COLO829 (cell line): ENCODE data around the gene P2RY12.

Source experiments
- DNase-seq: peaks from one replicate; pipeline ENCODE4 v3.0.0; 2012; ENCODE audit warnings: low spot score

P2RY12 gene

DNA sequence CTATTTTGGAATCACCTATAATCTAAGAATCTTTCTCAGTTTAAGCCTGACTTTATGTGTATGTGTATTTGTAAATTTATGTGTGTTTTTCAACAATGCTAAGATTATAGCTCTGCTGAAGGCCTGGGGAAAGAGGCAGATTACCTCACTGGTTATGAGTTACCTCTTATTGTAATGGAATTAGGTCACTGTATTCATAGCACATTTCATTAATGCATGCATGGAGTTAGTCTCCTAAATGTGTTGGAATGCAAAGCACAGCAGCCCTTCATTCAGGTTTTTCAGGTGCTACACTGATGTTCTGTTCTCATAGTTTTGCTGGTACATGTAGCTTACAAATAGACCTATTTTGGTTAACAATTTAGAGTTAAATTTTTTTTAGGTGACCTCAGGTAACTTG is 77.4 kb downstream of the P2RY12 start:
- no peak for DNase-seq

DNA sequence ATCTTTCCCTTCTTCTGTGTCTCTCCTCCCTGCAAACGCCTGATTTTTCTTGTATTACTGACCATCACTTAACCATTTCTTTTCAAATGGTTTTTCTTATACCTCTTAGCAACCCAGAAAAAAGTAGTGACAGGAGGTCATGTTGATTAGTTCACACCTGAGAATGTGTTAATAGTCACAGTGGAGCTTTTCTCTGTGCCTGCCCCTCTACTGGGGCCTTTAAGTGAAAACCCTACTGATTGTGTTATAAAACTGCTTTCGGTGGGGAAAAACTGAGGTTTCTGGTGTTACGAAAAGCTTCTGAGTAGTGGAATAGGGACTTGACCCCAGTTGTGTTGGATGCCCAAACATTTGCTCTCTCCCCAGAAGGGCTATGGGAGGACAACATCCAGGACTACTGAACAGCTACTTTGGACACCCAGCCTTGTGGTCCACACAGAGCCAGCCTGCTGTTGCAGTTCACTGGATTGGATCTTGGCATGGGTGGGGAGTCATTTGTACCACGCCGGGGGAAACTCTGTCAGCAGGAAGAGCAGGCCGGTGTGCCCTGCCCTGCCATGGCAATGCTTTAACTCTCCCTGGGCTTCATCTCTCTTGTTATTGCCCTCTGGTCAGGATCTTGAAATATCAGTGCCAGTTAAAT is 78.3 kb downstream of the P2RY12 start:
- no peak for DNase-seq

DNA sequence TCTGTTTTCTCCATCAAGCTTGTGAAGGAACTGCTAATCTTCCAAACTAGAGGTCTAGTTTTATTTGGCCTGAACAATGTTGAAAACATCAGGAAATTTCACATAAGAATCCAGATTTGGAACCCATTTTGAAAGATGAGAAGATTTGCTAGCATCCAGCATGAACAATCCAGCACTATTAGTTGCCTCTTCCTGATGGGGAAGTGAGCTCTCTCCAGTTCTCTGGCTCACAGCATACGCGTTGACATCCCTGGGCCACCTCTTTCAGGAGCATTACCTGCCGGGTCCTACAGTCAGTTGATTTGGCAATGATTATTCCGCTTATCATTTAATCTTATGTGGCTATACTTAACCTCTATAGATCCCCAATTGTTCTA is 78.8 kb downstream of the P2RY12 start:
- no peak for DNase-seq

DNA sequence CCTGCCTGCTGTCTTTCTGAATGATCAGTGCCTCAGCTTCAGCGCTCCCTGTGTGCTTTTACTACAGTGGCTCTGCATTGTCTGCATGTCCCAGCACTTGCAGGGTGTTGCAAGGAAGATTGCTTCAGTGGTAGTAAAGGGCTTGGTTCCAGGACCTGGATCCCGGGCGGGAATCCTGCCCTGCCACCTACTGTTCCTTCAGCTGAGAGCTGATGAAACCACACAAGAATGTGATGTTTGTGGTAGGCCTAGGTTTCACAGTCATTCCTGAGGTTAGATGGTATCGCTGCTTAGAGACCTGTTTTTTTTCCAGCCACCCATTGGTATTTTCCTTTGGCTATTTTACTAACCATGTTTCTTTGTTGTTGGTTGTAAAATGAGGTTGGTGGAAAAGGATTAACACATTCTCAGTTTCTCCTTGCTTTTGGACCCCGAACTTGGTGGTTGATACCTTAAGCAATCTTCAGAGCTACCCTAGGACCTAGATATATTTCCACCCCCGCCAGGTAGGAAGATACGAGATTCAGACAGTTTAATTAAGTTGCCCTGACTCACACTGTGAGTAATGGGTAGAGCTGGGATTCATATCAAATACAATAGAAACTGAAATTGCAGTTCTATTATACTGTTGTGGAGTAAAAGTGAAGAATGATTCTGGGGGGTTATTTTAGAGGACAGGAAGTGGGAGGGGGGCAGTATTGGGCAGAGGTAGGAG is 79.3 kb downstream of the P2RY12 start:
- DNase-seq, result peak; percentile 56

DNA sequence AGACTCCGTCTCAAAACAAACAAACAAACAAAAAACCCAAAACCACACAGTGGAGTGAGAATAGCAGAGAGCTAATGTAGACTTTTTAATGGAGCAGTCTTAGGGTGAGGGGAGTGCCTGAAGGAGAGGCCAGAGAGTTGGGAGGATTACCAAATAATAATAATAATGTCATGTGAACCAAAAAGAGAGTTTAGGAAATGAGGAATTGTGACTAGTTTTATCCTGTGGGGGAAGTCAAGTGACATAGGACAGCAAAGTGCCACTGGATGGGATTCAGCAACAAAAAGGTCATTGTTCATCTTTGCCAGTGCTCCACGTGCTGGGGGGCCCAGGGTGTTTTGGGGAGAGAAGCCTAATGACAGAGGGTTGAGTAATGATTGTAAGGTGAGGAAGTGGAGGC is 80.8 kb downstream of the P2RY12 start:
- DNase-seq, result no peak

DNA sequence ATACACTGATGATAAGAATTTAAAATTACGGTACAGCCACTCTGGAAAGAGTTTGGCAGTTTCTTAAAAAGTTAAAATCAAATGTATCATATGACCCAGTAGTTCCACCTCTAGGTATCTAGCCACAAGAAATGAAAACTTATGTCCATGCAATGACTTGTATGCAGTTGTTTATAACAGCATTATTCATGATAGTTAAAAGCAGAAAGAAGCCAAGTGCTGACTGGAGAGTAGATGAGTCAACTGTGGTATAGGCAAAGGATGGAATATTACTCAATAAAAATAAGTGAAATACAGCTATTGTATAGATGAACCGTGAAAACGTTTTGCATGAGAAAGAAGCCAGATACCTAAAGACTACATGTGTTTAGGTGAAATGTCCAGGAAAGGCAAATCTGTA is 82.8 kb downstream of the P2RY12 start:
- DNase-seq, result no peak

DNA sequence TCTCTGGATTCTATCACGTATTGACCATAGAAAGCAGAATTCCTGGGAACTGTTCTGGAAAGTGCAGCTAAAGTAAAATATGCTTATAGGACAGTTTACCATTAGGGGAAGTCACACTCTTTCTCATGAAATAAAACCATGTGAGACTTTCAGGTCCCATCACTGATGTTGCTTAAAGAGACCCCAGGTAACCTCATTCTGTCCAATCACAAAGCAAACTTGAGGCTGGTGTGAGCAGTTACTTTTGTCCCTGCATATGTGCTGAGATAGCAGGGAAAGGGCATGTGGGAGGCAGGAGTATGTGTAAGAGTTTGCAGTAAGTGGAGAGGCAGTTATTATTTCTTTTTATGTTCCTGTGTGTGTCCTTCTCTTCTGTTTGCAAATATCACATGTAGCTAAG is 84.0 kb downstream of the P2RY12 start:
- DNase-seq, result no peak

DNA sequence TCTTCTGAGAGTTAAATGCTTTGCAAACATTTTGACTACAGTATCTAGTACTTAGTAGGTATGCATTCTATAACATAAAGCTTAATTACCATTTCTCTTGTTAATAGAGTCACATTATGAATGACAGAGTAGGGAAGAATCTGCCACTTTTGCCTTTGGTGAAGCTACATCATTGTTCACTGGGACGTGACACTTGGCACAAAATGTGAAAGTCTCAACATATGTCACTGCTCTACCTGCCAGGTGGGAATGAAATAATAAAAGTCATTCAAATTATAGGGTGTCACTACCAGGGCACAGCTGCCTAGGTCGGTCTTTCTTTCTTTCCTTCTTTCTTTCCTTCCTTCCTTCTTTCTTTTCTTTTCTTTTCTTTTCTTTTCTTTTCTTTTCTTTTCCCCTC is 85.5 kb downstream of the P2RY12 start:
- DNase-seq, result no peak

DNA sequence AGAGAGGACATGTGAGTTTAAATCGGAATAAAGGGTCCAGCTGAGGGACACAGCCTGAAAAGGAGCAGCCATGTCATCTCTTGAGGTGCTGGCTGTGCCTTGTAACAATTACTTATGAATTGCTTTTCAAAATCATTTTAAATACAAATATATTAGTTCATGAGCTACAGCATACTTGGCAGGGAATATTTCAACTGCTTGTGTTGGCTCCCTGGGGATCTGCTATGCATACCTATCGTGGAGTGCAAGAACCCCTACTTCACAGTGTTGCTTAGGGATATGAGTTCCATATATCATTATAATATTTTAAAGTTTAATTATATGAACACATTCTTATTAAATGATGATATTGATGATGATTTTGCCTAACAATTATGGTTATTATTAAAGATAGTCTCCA is 87.1 kb downstream of the P2RY12 start:
- no peak for DNase-seq

DNA sequence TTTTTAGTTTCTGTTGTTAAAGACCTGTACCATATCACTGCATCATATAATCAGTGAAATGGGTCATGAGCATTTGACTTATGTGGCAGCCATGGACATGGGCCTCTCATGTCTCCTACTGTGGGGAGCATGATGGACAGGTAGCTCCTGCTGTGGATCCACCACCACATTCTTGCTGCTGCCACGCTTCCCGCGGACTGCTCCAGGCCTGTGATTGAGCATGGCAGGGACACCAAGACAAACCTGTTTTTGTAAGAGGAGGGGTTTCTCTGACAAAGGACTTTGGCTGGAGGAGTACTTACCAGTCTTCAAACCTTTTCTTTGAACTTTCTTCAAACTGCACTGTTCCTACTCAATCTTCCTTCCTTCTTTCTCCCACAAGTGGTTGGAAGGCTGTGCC is 88.3 kb downstream of the P2RY12 start:
- no peak for DNase-seq

DNA sequence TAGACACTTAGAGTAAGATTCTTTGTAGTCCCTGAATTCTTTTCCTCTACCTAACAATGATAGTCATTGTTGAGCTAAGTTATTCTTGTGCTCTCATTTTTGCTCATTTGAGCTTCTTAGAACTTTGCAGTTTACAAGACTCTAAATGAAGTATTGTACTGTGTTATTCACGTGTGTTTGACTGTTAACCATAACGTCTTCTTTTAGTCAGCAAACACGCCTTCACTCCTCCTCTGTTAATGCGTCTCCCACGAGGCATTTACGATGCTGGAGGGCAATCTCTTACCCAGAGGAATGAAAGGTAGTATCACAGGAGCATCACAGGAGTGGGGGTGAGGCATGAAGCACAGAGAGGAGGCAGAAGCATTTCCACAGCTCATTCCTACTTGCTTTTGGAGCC is 91.4 kb downstream of the P2RY12 start:
- DNase-seq, result peak; percentile 93

DNA sequence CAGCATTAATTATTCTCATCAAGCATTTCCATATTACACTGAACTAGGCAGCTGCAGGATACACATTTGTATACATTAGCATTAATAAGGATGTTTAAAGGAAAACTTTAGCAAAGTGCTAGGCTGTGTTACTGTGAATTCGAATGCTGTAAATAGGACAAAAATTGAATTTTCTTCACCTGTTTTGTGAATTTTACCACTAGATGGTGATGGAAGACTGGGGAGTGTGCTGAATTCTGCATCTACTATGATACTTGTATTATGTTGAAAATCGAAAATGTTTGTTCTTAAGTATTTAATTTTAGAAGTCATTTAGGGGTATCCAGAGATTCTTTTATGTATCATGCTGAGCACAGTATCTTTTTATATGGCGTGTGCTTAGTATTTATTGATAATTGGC is 93.9 kb downstream of the P2RY12 start:
- peak; percentile 58 for DNase-seq

DNA sequence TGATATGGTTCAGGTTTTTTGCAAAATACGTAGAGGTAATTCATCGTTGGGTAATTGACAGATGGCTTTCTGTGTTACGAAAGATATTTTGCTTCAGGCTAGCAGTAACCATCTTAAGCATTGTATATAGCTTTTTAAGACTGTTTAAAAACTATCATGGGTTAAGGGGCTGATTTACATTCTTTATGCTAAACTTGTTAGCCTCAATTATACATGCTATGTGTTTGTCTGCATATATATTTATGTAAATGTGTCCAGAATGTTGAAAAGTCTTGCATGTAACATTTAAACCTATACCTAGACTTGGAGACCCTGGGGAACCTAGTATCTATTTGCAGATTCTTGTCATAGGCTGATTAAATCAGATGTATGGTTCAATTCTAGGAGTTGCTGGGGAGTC is 95.1 kb downstream of the P2RY12 start:
- no peak for DNase-seq
